Measurements from ENCODE around the gene CAMTA1.

Gene CAMTA1

GRCh38 chr1:7335224-7335879, 550.1 kb downstream of the CAMTA1 start:
- Histone ChIP-seq H3K27ac (ENCODE audit: low read depth, low read length) (no peak overlapping the region), H3K9me3 (ENCODE audit: control insufficient read depth in 5 of 5, low read length in 5 of 5) (no peaks in the 10 kb centered on the region), H3K4me1 (ENCODE audit: control insufficient read depth in 5 of 5, insufficient read depth in 5 of 5, low read length in 5 of 5) (peaks cover 0 to 7% (median 0%) of the 10 kb centered on the region in 5 donors), H3K4me3 (ENCODE audit: low read depth in 1 of 5, low read length in 5 of 5) (no peak overlapping the region), H3K27me3 (ENCODE audit: control insufficient read depth in 5 of 5, insufficient read depth in 4 of 5, low read length in 5 of 5) (peaks cover 3 to 16% (median 13%) of the 10 kb centered on the region in 5 donors), H3K36me3 (ENCODE audit: control insufficient read depth in 5 of 5, insufficient read depth in 5 of 5, low read length in 5 of 5) (no peaks in the 10 kb centered on the region), H3K9ac (ENCODE audit: low read length in 5 of 5) (no peak overlapping the region)

- Histone ChIP-seq H3K4me3 (ENCODE audit: low read depth in 1 of 5, low read length in 5 of 5) (no peak overlapping the region), H3K27ac (ENCODE audit: low read depth, low read length) (no peak overlapping the region), H3K27me3 (ENCODE audit: control insufficient read depth in 5 of 5, insufficient read depth in 4 of 5, low read length in 5 of 5) (peaks cover 0 to 7% (median 3%) of the 10 kb centered on the region in 5 donors), H3K36me3 (ENCODE audit: control insufficient read depth in 5 of 5, insufficient read depth in 5 of 5, low read length in 5 of 5) (no peaks in the 10 kb centered on the region), H3K9ac (ENCODE audit: low read length in 5 of 5) (no peak overlapping the region), H3K9me3 (ENCODE audit: control insufficient read depth in 5 of 5, low read length in 5 of 5) (no peaks in the 10 kb centered on the region), H3K4me1 (ENCODE audit: control insufficient read depth in 5 of 5, insufficient read depth in 5 of 5, low read length in 5 of 5) (peaks cover 0 to 7% (median 0%) of the 10 kb centered on the region in 5 donors)
Measured at GRCh38 chr1:7338439-7338838, 553.2 kb downstream of the CAMTA1 start.

- Histone ChIP-seq H3K4me3 (ENCODE audit: low read depth in 1 of 5, low read length in 5 of 5) (no peak overlapping the region), H3K9ac (ENCODE audit: low read length in 5 of 5) (no peak overlapping the region), H3K36me3 (ENCODE audit: control insufficient read depth in 5 of 5, insufficient read depth in 5 of 5, low read length in 5 of 5) (no peaks in the 10 kb centered on the region), H3K4me1 (ENCODE audit: control insufficient read depth in 5 of 5, insufficient read depth in 5 of 5, low read length in 5 of 5) (peaks cover 0 to 7% (median 0%) of the 10 kb centered on the region in 5 donors), H3K9me3 (ENCODE audit: control insufficient read depth in 5 of 5, low read length in 5 of 5) (no peaks in the 10 kb centered on the region), H3K27me3 (ENCODE audit: control insufficient read depth in 5 of 5, insufficient read depth in 4 of 5, low read length in 5 of 5) (peaks cover 0 to 7% (median 2%) of the 10 kb centered on the region in 5 donors), H3K27ac (ENCODE audit: low read depth, low read length) (no peak overlapping the region)
Measured at GRCh38 chr1:7339014-7339413, 553.8 kb downstream of the CAMTA1 start.

- H3K4me1 ChIP-seq (ENCODE audit: control insufficient read depth in 5 of 5, insufficient read depth in 5 of 5, low read length in 5 of 5) = no peaks in the 10 kb centered on the region
- H3K9me3 ChIP-seq (ENCODE audit: control insufficient read depth in 5 of 5, low read length in 5 of 5) = no peaks in the 10 kb centered on the region
- H3K4me3 ChIP-seq (ENCODE audit: low read depth in 1 of 5, low read length in 5 of 5) = no peak overlapping the region
- no peak overlapping the region for H3K27ac ChIP-seq (ENCODE audit: low read depth, low read length)
- H3K27me3 ChIP-seq (ENCODE audit: control insufficient read depth in 5 of 5, insufficient read depth in 4 of 5, low read length in 5 of 5) = peaks cover 0 to 7% (median 2%) of the 10 kb centered on the region in 5 donors
- H3K36me3 ChIP-seq (ENCODE audit: control insufficient read depth in 5 of 5, insufficient read depth in 5 of 5, low read length in 5 of 5) = no peaks in the 10 kb centered on the region
- H3K9ac ChIP-seq (ENCODE audit: low read length in 5 of 5) = no peak overlapping the region
Measured at GRCh38 chr1:7339953-7340352, 554.7 kb downstream of the CAMTA1 start.

GRCh38 chr1:7341145-7341905, 556.1 kb downstream of the CAMTA1 start:
- H3K4me3 ChIP-seq (ENCODE audit: low read depth in 1 of 5, low read length in 5 of 5) = no peak overlapping the region
- no peaks in the 10 kb centered on the region for H3K9me3 ChIP-seq (ENCODE audit: control insufficient read depth in 5 of 5, low read length in 5 of 5)
- no peak overlapping the region for H3K27ac ChIP-seq (ENCODE audit: low read depth, low read length)
- H3K9ac ChIP-seq (ENCODE audit: low read length in 5 of 5) = no peak overlapping the region
- H3K36me3 ChIP-seq (ENCODE audit: control insufficient read depth in 5 of 5, insufficient read depth in 5 of 5, low read length in 5 of 5) = no peaks in the 10 kb centered on the region
- no peaks in the 10 kb centered on the region for H3K4me1 ChIP-seq (ENCODE audit: control insufficient read depth in 5 of 5, insufficient read depth in 5 of 5, low read length in 5 of 5)
- peaks cover 0 to 7% (median 0%) of the 10 kb centered on the region in 5 donors for H3K27me3 ChIP-seq (ENCODE audit: control insufficient read depth in 5 of 5, insufficient read depth in 4 of 5, low read length in 5 of 5)

- Histone ChIP-seq H3K4me3 (ENCODE audit: low read depth in 1 of 5, low read length in 5 of 5) (no peak overlapping the region), H3K36me3 (ENCODE audit: control insufficient read depth in 5 of 5, insufficient read depth in 5 of 5, low read length in 5 of 5) (no peaks in the 10 kb centered on the region), H3K9ac (ENCODE audit: low read length in 5 of 5) (no peak overlapping the region), H3K27ac (ENCODE audit: low read depth, low read length) (no peak overlapping the region), H3K27me3 (ENCODE audit: control insufficient read depth in 5 of 5, insufficient read depth in 4 of 5, low read length in 5 of 5) (peaks cover 0 to 11% (median 0%) of the 10 kb centered on the region in 5 donors), H3K9me3 (ENCODE audit: control insufficient read depth in 5 of 5, low read length in 5 of 5) (no peaks in the 10 kb centered on the region), H3K4me1 (ENCODE audit: control insufficient read depth in 5 of 5, insufficient read depth in 5 of 5, low read length in 5 of 5) (no peaks in the 10 kb centered on the region)
Measured at GRCh38 chr1:7343882-7344281, 558.6 kb downstream of the CAMTA1 start.

- H3K27ac ChIP-seq (ENCODE audit: low read depth, low read length) = no peak overlapping the region
- H3K36me3 ChIP-seq (ENCODE audit: control insufficient read depth in 5 of 5, insufficient read depth in 5 of 5, low read length in 5 of 5) = no peaks in the 10 kb centered on the region
- no peaks in the 10 kb centered on the region for H3K4me1 ChIP-seq (ENCODE audit: control insufficient read depth in 5 of 5, insufficient read depth in 5 of 5, low read length in 5 of 5)
- no peak overlapping the region for H3K4me3 ChIP-seq (ENCODE audit: low read depth in 1 of 5, low read length in 5 of 5)
- H3K9me3 ChIP-seq (ENCODE audit: control insufficient read depth in 5 of 5, low read length in 5 of 5) = no peaks in the 10 kb centered on the region
- H3K9ac ChIP-seq (ENCODE audit: low read length in 5 of 5) = no peak overlapping the region
- H3K27me3 ChIP-seq (ENCODE audit: control insufficient read depth in 5 of 5, insufficient read depth in 4 of 5, low read length in 5 of 5) = peaks cover 0 to 11% (median 2%) of the 10 kb centered on the region in 5 donors
Measured at GRCh38 chr1:7344299-7344698, 559.0 kb downstream of the CAMTA1 start.

GRCh38 chr1:7345516-7345915, 560.3 kb downstream of the CAMTA1 start:
- Histone ChIP-seq H3K4me1 (ENCODE audit: control insufficient read depth in 5 of 5, insufficient read depth in 5 of 5, low read length in 5 of 5) (no peaks in the 10 kb centered on the region), H3K27me3 (ENCODE audit: control insufficient read depth in 5 of 5, insufficient read depth in 4 of 5, low read length in 5 of 5) (peaks cover 0 to 17% (median 3%) of the 10 kb centered on the region in 5 donors), H3K9ac (ENCODE audit: low read length in 5 of 5) (no peak overlapping the region), H3K36me3 (ENCODE audit: control insufficient read depth in 5 of 5, insufficient read depth in 5 of 5, low read length in 5 of 5) (no peaks in the 10 kb centered on the region), H3K4me3 (ENCODE audit: low read depth in 1 of 5, low read length in 5 of 5) (no peak overlapping the region), H3K27ac (ENCODE audit: low read depth, low read length) (no peak overlapping the region), H3K9me3 (ENCODE audit: control insufficient read depth in 5 of 5, low read length in 5 of 5) (no peaks in the 10 kb centered on the region)

GRCh38 chr1:7346070-7346596, 560.9 kb downstream of the CAMTA1 start:
- no peaks in the 10 kb centered on the region for H3K9me3 ChIP-seq (ENCODE audit: control insufficient read depth in 5 of 5, low read length in 5 of 5)
- H3K9ac ChIP-seq (ENCODE audit: low read length in 5 of 5) = no peak overlapping the region
- no peaks in the 10 kb centered on the region for H3K4me1 ChIP-seq (ENCODE audit: control insufficient read depth in 5 of 5, insufficient read depth in 5 of 5, low read length in 5 of 5)
- H3K27ac ChIP-seq (ENCODE audit: low read depth, low read length) = no peak overlapping the region
- H3K4me3 ChIP-seq (ENCODE audit: low read depth in 1 of 5, low read length in 5 of 5) = no peak overlapping the region
- H3K27me3 ChIP-seq (ENCODE audit: control insufficient read depth in 5 of 5, insufficient read depth in 4 of 5, low read length in 5 of 5) = peaks cover 3 to 17% (median 5%) of the 10 kb centered on the region in 5 donors
- H3K36me3 ChIP-seq (ENCODE audit: control insufficient read depth in 5 of 5, insufficient read depth in 5 of 5, low read length in 5 of 5) = no peaks in the 10 kb centered on the region

All from subcutaneous abdominal adipose tissue (tissue), 5 donors.